GM10248 (cell line): ENCODE data around the gene CCDC73.

ENCODE experiments used
- CTCF ChIA-PET: fragments of 300-600 bp; sonication (Branson Sonifier 250); formaldehyde crosslinking; extraction: SDS; loops from one replicate; lab custom pipeline; 2021; ENCODE audit warnings: antibody characterized with exemption; lab: Yijun Ruan, JAX
- POLR2A ChIA-PET: fragments of 350-650 bp; sonication (Branson Sonifier 250); formaldehyde crosslinking; extraction: SDS; loops from one replicate; lab custom pipeline; 2020; ENCODE audit warnings: antibody characterized with exemption; lab: Yijun Ruan, JAX
- DNase-seq: peaks from one replicate; pipeline ENCODE4 v3.0.0; 2012; ENCODE audit errors: extremely low spot score
- CTCF ChIP-seq: IDR thresholded peaks from 2 replicates; pipeline ENCODE4 v1.5.1; 2012; ENCODE audit warnings: mild to moderate bottlenecking, low read depth; ENCODE audit errors: extremely low read depth, missing control alignments, control extremely low read depth

CCDC73 gene

GRCh38 chr11:32658639-32659406 is 135.6 kb downstream of the CCDC73 start:
- DNase-seq = no peak
- TF ChIP-seq CTCF = no peak
- ChIA-PET CTCF (interaction anchor here (1.1 kb wide), 1 partner anchor 318 kb away, joined by 3 read pairs; no protein-coding TSS in a partner anchor), POLR2A (no interaction called here)

GRCh38 chr11:32643526-32643925 is 150.9 kb downstream of the CCDC73 start:
- TF ChIP-seq CTCF = no peak
- POLR2A ChIA-PET = no interaction called here
- DNase-seq = no peak
- CTCF ChIA-PET = interaction anchor here (0.9 to 1.4 kb wide), 2 partner anchors 9 to 10 kb away, joined by 3 read pairs; no protein-coding TSS in a partner anchor

GRCh38 chr11:32641361-32641760 is 153.1 kb downstream of the CCDC73 start:
- ChIA-PET POLR2A (no interaction called here), CTCF (no interaction called here)
- DNase-seq = no peak
- no peak for TF ChIP-seq CTCF

- ChIA-PET POLR2A (no interaction called here), CTCF (interaction anchor here (1.3 kb wide), 1 partner anchor 358 kb away, joined by 3 read pairs; no protein-coding TSS in a partner anchor)
- TF ChIP-seq CTCF = no peak
- DNase-seq = no peak
These were observed 158.6 kb downstream of the CCDC73 start for GRCh38 chr11:32635819-32636218.

- DNase-seq = no peak
- no peak for TF ChIP-seq CTCF
- ChIA-PET CTCF (interaction anchor here (1.2 to 1.3 kb wide), 2 partner anchors 11 to 18 kb away, joined by 3 read pairs; no protein-coding TSS in a partner anchor), POLR2A (no interaction called here)
These were observed 163.6 kb downstream of the CCDC73 start for GRCh38 chr11:32630844-32631243.

- TF ChIP-seq CTCF = no peak
- DNase-seq = no peak
- CTCF ChIA-PET = interaction anchor here (2.0 kb wide), 1 partner anchor 293 kb away, joined by 4 read pairs; no protein-coding TSS in a partner anchor
- POLR2A ChIA-PET = no interaction called here
These were observed 177.6 kb downstream of the CCDC73 start for GRCh38 chr11:32616903-32617302.
